Pancreas (tissue), 10 donors: ENCODE measurements around the gene PAQR8. TPM values are rescaled to one million over a fixed set of nuclear protein-coding genes. Genes with fewer than 3 reads are reported as not detected.

Source experiments
- ATAC-seq, 4 donors: fragments of 200-7000 bp; cut with Tn5 transposase; one replicate each; pipeline versions ENCODE4 v1.8.0 to v1.9.1; 2020; ENCODE audit warnings: mild to moderate bottlenecking in 4 of 4, moderate library complexity in 4 of 4
- DNase-seq, 6 donors: peaks; one replicate each; pipeline ENCODE4 v3.0.0-alpha.2; 2020
- FAIRE-seq: peaks from 2 replicates; lab custom pipeline; 2012; peaks lifted over from hg19 to GRCh38; lab: Jason Lieb, UNC
- H3K27ac ChIP-seq, 4 donors: fragments of 200-600 bp; sonication (generic); 1 replicate in 3 of 4; 2 replicates in 1 of 4; pipeline versions ENCODE4 v1.5.0 to v1.8.0; 2020
- H3K27me3 ChIP-seq, 4 donors: fragments of 200-600 bp; one replicate each; pipeline ENCODE4 v1.8.0; 2021
- H3K36me3 ChIP-seq, 3 donors: fragments of 200-600 bp; sonication (generic) in 1 of 3; one replicate each; pipeline versions ENCODE4 v1.5.0 to v1.8.0; 2020 to 2021
- H3K4me1 ChIP-seq, 3 donors: fragments of 200-600 bp; one replicate each; pipeline ENCODE4 v1.8.0; 2021
- H3K4me3 ChIP-seq, 4 donors: fragments of 200-600 bp; sonication (generic) in 2 of 4; one replicate each; pipeline versions ENCODE4 v1.5.0 to v1.8.0; 2020 to 2021
- H3K9me3 ChIP-seq, 4 donors: fragments of 200-600 bp; one replicate each; pipeline ENCODE4 v1.8.0; 2021
- CTCF ChIP-seq, 4 donors: fragments of 200-600 bp; sonication (generic) in 3 of 4; IDR thresholded peaks; one replicate each; pipeline versions ENCODE4 v1.5.0 to v1.8.0; 2021; ENCODE audit warnings: antibody characterized with exemption in 4 of 4
- WGBS, 2 donors: extraction: QIAGEN DNeasy Blood & Tissue Kit; methylation state at CpG; one replicate each; pipeline ENCODE4 v1.1.7; 2013; 5-methylcytosine and 5-hydroxymethylcytosine counted together
- intact Hi-C, 3 donors: fragments of 100-400 bp; cut with DNase I; formaldehyde crosslinking; loops; one replicate each; pipeline versions ENCODE4 v1.11.1 to v1.14.2; 2022
- polyA plus RNA-seq, 2 donors: library from polyadenylated mRNA; stranded (reverse); fragments of 200-250 nt; gene quantifications; one replicate each; pipeline ENCODE4 v1.2.3, GENCODE V29; 2013
- total RNA-seq, 6 donors: library from RNA; stranded (reverse); fragmentation: NEBNext Ultra II Directional in 4 of 6; extraction: Animal tissue kit (Norgen Biotek cat#: 25700) in 4 of 6; gene quantifications; one replicate each; pipeline versions ENCODE4 v1.2.1 to v1.2.4, GENCODE V29; 2021 to 2023
- donor health status: healthy with polysubstance abuse.
- donor health status: DM: no; HTN: no; CAD: no; lungs with moderate emphysema.
- donor health status: DM: no; HTN: no; CAD: no.
- donor health status: control.
- donor health status: control.
- donor health status: Bipolar disorder and iron deficiency.
- donor health status: DM: yes; HTN: yes; CAD: no.
- donor health status: DM: no; HTN: no; CAD: no.
- donor health status: DM: no; HTN: no; CAD: no.
- donor health status: DM: yes; HTN: yes; CAD: no.

The PAQR8 gene
- total and polyA plus RNA-seq, 8 donors, result 0.71 to 6.1 (median 2.0) TPM

GRCh38 chr6:52335576-52335975 is 26.4 kb upstream of the PAQR8 start:
- FAIRE-seq (no peak), DNase-seq (no peak)
- H3K27ac ChIP-seq, result no peak overlapping the region

GRCh38 chr6:52336919-52337561 is 24.9 kb upstream of the PAQR8 start:
- H3K4me1 ChIP-seq, result no peaks in the 10 kb centered on the region
- H3K27me3 ChIP-seq, result no peaks in the 10 kb centered on the region
- ATAC-seq (no peak), DNase-seq (no peak), FAIRE-seq (no peak)
- WGBS, 2 donors, result 89 to 95% methylated on average over 6 of the region's 6 CpGs
- no peak for TF ChIP-seq CTCF (IDR thresholded peaks at IDR 0.05)
- H3K36me3 ChIP-seq, result no peaks in the 10 kb centered on the region
- H3K9me3 ChIP-seq, result no peaks in the 10 kb centered on the region
- intact Hi-C loops, result no loop called here
- H3K4me3 ChIP-seq, result no peak overlapping the region
- H3K27ac ChIP-seq, result no peak overlapping the region

More at GRCh38 chr6:52335576-52335975, 26.4 kb upstream of the PAQR8 start:
- no peak for TF ChIP-seq CTCF (IDR thresholded peaks at IDR 0.05)
- peak in 1 of 4 donors; percentile 36 for ATAC-seq
- Histone ChIP-seq H3K27me3 (no peaks in the 10 kb centered on the region), H3K9me3 (no peaks in the 10 kb centered on the region), H3K4me3 (no peak overlapping the region), H3K4me1 (no peaks in the 10 kb centered on the region), H3K36me3 (no peaks in the 10 kb centered on the region)
- intact Hi-C loops, result no loop called here

- 84 to 91% methylated on average over 5 of the region's 5 CpGs for WGBS, 2 donors
- Histone ChIP-seq H3K27me3 (no peaks in the 10 kb centered on the region), H3K4me3 (no peak overlapping the region), H3K36me3 (no peaks in the 10 kb centered on the region), H3K4me1 (no peaks in the 10 kb centered on the region), H3K27ac (no peak overlapping the region), H3K9me3 (no peaks in the 10 kb centered on the region)
- no peak for DNase-seq
- FAIRE-seq, result no peak
- intact Hi-C loops, result no loop called here
- ATAC-seq, result no peak
- no peak for TF ChIP-seq CTCF (IDR thresholded peaks at IDR 0.05)
These were observed 24.2 kb upstream of the PAQR8 start for GRCh38 chr6:52337633-52338290.

GRCh38 chr6:52340603-52340880 is 21.4 kb upstream of the PAQR8 start:
- DNase-seq (no peak), ATAC-seq (no peak), FAIRE-seq (no peak)
- H3K27me3 ChIP-seq, result no peaks in the 10 kb centered on the region
- no peak for TF ChIP-seq CTCF (IDR thresholded peaks at IDR 0.05)
- intact Hi-C loops, result no loop called here
- H3K4me3 ChIP-seq, result no peak overlapping the region
- H3K4me1 ChIP-seq, result no peaks in the 10 kb centered on the region
- no peak overlapping the region for H3K27ac ChIP-seq
- no peaks in the 10 kb centered on the region for H3K36me3 ChIP-seq
- no peaks in the 10 kb centered on the region for H3K9me3 ChIP-seq

GRCh38 chr6:52341561-52342260 is 20.2 kb upstream of the PAQR8 start:
- no peak for ATAC-seq
- Histone ChIP-seq H3K9me3 (no peaks in the 10 kb centered on the region), H3K27ac (no peak overlapping the region), H3K4me1 (no peaks in the 10 kb centered on the region), H3K27me3 (no peaks in the 10 kb centered on the region), H3K36me3 (no peaks in the 10 kb centered on the region), H3K4me3 (no peak overlapping the region)
- no peak for FAIRE-seq
- no peak for DNase-seq
- 67 to 78% methylated on average over 2 of the region's 2 CpGs for WGBS, 2 donors
- intact Hi-C loops, result no loop called here
- no peak for TF ChIP-seq CTCF (IDR thresholded peaks at IDR 0.05)
